Measurements from ENCODE around the gene ANAPC10.
"Not testable (repeated sequence)": the region's sequence is repeated elsewhere in the genome, so short reads cannot be mapped to it uniquely, and the experiment has no call there.

Gene ANAPC10

GRCh38 chr4:145003675-145004074, 94.3 kb downstream of the ANAPC10 start:
- H3K27ac ChIP-seq: no peak overlapping the region
- H3K27me3 ChIP-seq (ENCODE audit: control insufficient read depth, insufficient read depth, low read length): no peaks in the 10 kb centered on the region
- no peak overlapping the region for H3K4me2 ChIP-seq (ENCODE audit: low read length)
- H3K9ac ChIP-seq: no peak overlapping the region
- no peak overlapping the region for H2AFZ ChIP-seq
- H3K36me3 ChIP-seq (ENCODE audit: control insufficient read depth, insufficient read depth, low read length): no peaks in the 10 kb centered on the region
- H3K79me2 ChIP-seq: no peaks in the 10 kb centered on the region
- H3K4me1 ChIP-seq: no peaks in the 10 kb centered on the region
- no peak overlapping the region for H3K4me3 ChIP-seq (ENCODE audit: low read depth, low read length)
- H3K9me3 ChIP-seq (ENCODE audit: control insufficient read depth, low read length): no peaks in the 10 kb centered on the region
- TF ChIP-seq CTCF (IDR thresholded peaks at IDR 0.05): no peak

- Histone ChIP-seq H3K9me3 (ENCODE audit: control insufficient read depth, low read length) (no peaks in the 10 kb centered on the region), H3K79me2 (no peaks in the 10 kb centered on the region), H2AFZ (no peak overlapping the region), H3K4me3 (ENCODE audit: low read depth, low read length) (no peak overlapping the region), H3K36me3 (ENCODE audit: control insufficient read depth, insufficient read depth, low read length) (no peaks in the 10 kb centered on the region), H3K4me1 (no peaks in the 10 kb centered on the region), H3K4me2 (ENCODE audit: low read length) (no peak overlapping the region), H3K27me3 (ENCODE audit: control insufficient read depth, insufficient read depth, low read length) (no peaks in the 10 kb centered on the region), H3K9ac (no peak overlapping the region), H3K27ac (no peak overlapping the region)
- no peak for TF ChIP-seq CTCF (IDR thresholded peaks at IDR 0.05)
These were observed 96.4 kb downstream of the ANAPC10 start for GRCh38 chr4:145001635-145002034.

- not testable (repeated sequence) for H3K36me3 ChIP-seq (ENCODE audit: control insufficient read depth, insufficient read depth, low read length); H2AFZ ChIP-seq; H3K27ac ChIP-seq; H3K4me3 ChIP-seq (ENCODE audit: low read depth, low read length); H3K79me2 ChIP-seq; H3K27me3 ChIP-seq (ENCODE audit: control insufficient read depth, insufficient read depth, low read length); H3K4me1 ChIP-seq; H3K4me2 ChIP-seq (ENCODE audit: low read length); H3K9me3 ChIP-seq (ENCODE audit: control insufficient read depth, low read length); H3K9ac ChIP-seq
These were observed 97.3 kb downstream of the ANAPC10 start for GRCh38 chr4:145000656-145001055.

- Histone ChIP-seq H3K4me2 (ENCODE audit: low read length) (no peak overlapping the region), H3K4me3 (ENCODE audit: low read depth, low read length) (no peak overlapping the region), H3K9ac (no peak overlapping the region), H3K9me3 (ENCODE audit: control insufficient read depth, low read length) (no peaks in the 10 kb centered on the region), H3K36me3 (ENCODE audit: control insufficient read depth, insufficient read depth, low read length) (no peaks in the 10 kb centered on the region), H2AFZ (no peak overlapping the region), H3K27ac (no peak overlapping the region), H3K27me3 (ENCODE audit: control insufficient read depth, insufficient read depth, low read length) (no peaks in the 10 kb centered on the region), H3K4me1 (no peaks in the 10 kb centered on the region), H3K79me2 (no peaks in the 10 kb centered on the region)
- no peak for TF ChIP-seq CTCF (IDR thresholded peaks at IDR 0.05)
These were observed 108.7 kb downstream of the ANAPC10 start for GRCh38 chr4:144989306-144989705.

GRCh38 chr4:144985531-144985930, 112.5 kb downstream of the ANAPC10 start:
- H2AFZ ChIP-seq: no peak overlapping the region
- H3K9me3 ChIP-seq (ENCODE audit: control insufficient read depth, low read length): no peaks in the 10 kb centered on the region
- H3K27ac ChIP-seq: no peak overlapping the region
- no peaks in the 10 kb centered on the region for H3K27me3 ChIP-seq (ENCODE audit: control insufficient read depth, insufficient read depth, low read length)
- H3K4me1 ChIP-seq: no peaks in the 10 kb centered on the region
- H3K4me3 ChIP-seq (ENCODE audit: low read depth, low read length): no peak overlapping the region
- H3K4me2 ChIP-seq (ENCODE audit: low read length): no peak overlapping the region
- no peak for TF ChIP-seq CTCF (IDR thresholded peaks at IDR 0.05)
- H3K79me2 ChIP-seq: no peaks in the 10 kb centered on the region
- H3K36me3 ChIP-seq (ENCODE audit: control insufficient read depth, insufficient read depth, low read length): no peaks in the 10 kb centered on the region
- no peak overlapping the region for H3K9ac ChIP-seq
